GM19328 (cell line): ENCODE results near the gene TMEM139.
"Not testable (repeated sequence)": the region's sequence is repeated elsewhere in the genome, so short reads cannot be mapped to it uniquely, and the experiment has no call there.

Experiments
- ATAC-seq: cut with Tn5 transposase; IDR thresholded peaks from one replicate; pipeline ENCODE4 v1.9.1; 2021; ENCODE audit warnings: mild to moderate bottlenecking, moderate library complexity; ENCODE audit not compliant: unreplicated experiment

TMEM139 gene

GRCh38 chr7:143287935-143288826, 3.4 kb downstream of the TMEM139 start, which contains the start of gene CASP2:
Gene CASP2, plus strand, starts transcription at chr7:143288351. Its CDS starts 105 bp downstream, at chr7:143288456.
- peak; percentile 84 for ATAC-seq

GRCh38 chr7:143288836-143289235, 4.1 kb downstream of the TMEM139 start:
- no peak for ATAC-seq

GRCh38 chr7:143289421-143289820, 4.7 kb downstream of the TMEM139 start:
- no peak for ATAC-seq

GRCh38 chr7:143289888-143290287, 5.1 kb downstream of the TMEM139 start:
- ATAC-seq, result not testable (repeated sequence)

GRCh38 chr7:143290293-143290692, 5.5 kb downstream of the TMEM139 start:
- no peak for ATAC-seq

- ATAC-seq, result no peak
Observed at GRCh38 chr7:143292876-143293275, 8.1 kb downstream of the TMEM139 start.

- ATAC-seq, result no peak
Observed at GRCh38 chr7:143295870-143296269, 11.1 kb downstream of the TMEM139 start.

- no peak for ATAC-seq
Observed at GRCh38 chr7:143296686-143297085, 11.9 kb downstream of the TMEM139 start.

GRCh38 chr7:143299346-143299745, 14.6 kb downstream of the TMEM139 start:
- no peak for ATAC-seq

GRCh38 chr7:143299840-143300239, 15.1 kb downstream of the TMEM139 start:
- no peak for ATAC-seq

GRCh38 chr7:143300959-143301935, 16.5 kb downstream of the TMEM139 start:
- no peak for ATAC-seq

GRCh38 chr7:143303733-143304132, 19.0 kb downstream of the TMEM139 start:
- no peak for ATAC-seq

- no peak for ATAC-seq
Observed at GRCh38 chr7:143304938-143305337, 20.2 kb downstream of the TMEM139 start.

- no peak for ATAC-seq
Observed at GRCh38 chr7:143305423-143306070, 20.8 kb downstream of the TMEM139 start.

GRCh38 chr7:143308632-143309031, 23.9 kb downstream of the TMEM139 start:
- no peak for ATAC-seq

- no peak for ATAC-seq
Observed at GRCh38 chr7:143314127-143314526, 29.4 kb downstream of the TMEM139 start.

- no peak for ATAC-seq
Observed at GRCh38 chr7:143315776-143316175, 31.0 kb downstream of the TMEM139 start, which contains the start of gene CLCN1. Gene CLCN1, plus strand, starts transcription at chr7:143316111. Its CDS starts 102 bp downstream, at chr7:143316213.

- ATAC-seq, result no peak
Observed at GRCh38 chr7:143316492-143316891, 31.7 kb downstream of the TMEM139 start.

- no peak for ATAC-seq
Observed at GRCh38 chr7:143318661-143319060, 33.9 kb downstream of the TMEM139 start.

- ATAC-seq, result no peak
Observed at GRCh38 chr7:143320620-143321019, 35.9 kb downstream of the TMEM139 start.

- no peak for ATAC-seq
Observed at GRCh38 chr7:143321242-143321641, 36.5 kb downstream of the TMEM139 start.
